Neural progenitor cell (in vitro differentiated cells): ENCODE measurements around the gene ZSWIM6. TPM values are rescaled to one million over a fixed set of nuclear protein-coding genes. Genes with fewer than 3 reads are reported as not detected.

Experiments used
- DNase-seq: peaks from one replicate; pipeline ENCODE4 v3.0.0-alpha.2; 2016; ENCODE audit warnings: low spot score
- H2AFZ ChIP-seq: fragments of 200-600 bp; sonication (generic); replicated peaks from 2 replicates; pipeline ENCODE4 v1.6.1; 2016; ENCODE audit warnings: antibody characterized with exemption
- H3F3A ChIP-seq: fragments of 200-600 bp; sonication (generic); 2 replicates; pipeline ENCODE4 v1.6.1; 2016; ENCODE audit warnings: antibody characterized with exemption, low read depth
- H3K27ac ChIP-seq: fragments of 200-600 bp; sonication (generic); 2 replicates; pipeline ENCODE4 v1.5.1; 2016; ENCODE audit warnings: mild to moderate bottlenecking
- H3K27me3 ChIP-seq: fragments of 200-600 bp; sonication (generic); 2 replicates; pipeline ENCODE4 v1.6.1; 2016; ENCODE audit warnings: mild to moderate bottlenecking, moderate library complexity
- H3K36me3 ChIP-seq: fragments of 200-600 bp; sonication (generic); 2 replicates; pipeline ENCODE4 v1.5.1; 2016
- H3K4me1 ChIP-seq: fragments of 200-600 bp; sonication (generic); 2 replicates; pipeline ENCODE4 v1.6.1; 2016; ENCODE audit warnings: mixed run types
- H3K4me2 ChIP-seq: fragments of 200-600 bp; sonication (generic); 2 replicates; pipeline ENCODE4 v1.6.1; 2016
- H3K4me3 ChIP-seq: fragments of 200-600 bp; sonication (generic); 2 replicates; pipeline ENCODE4 v1.5.1; 2016
- H3K79me2 ChIP-seq: fragments of 200-600 bp; sonication (generic); 2 replicates; pipeline ENCODE4 v1.6.1; 2016; ENCODE audit warnings: low read depth
- H3K9ac ChIP-seq: fragments of 200-600 bp; sonication (generic); 2 replicates; pipeline ENCODE4 v1.6.1; 2016
- H3K9me3 ChIP-seq: fragments of 200-600 bp; sonication (generic); 2 replicates; pipeline ENCODE4 v1.5.1; 2016; ENCODE audit warnings: low read depth
- H4K20me1 ChIP-seq: fragments of 200-600 bp; sonication (generic); 2 replicates; pipeline ENCODE4 v1.6.1; 2016; ENCODE audit warnings: low read depth
- H3K27ac Mint-ChIP-seq: 3 replicates; pipeline ENCODE4 v1.8.0; 2021; ENCODE audit warnings: mixed read lengths
- H3K27me3 Mint-ChIP-seq: 2 replicates; pipeline ENCODE4 v1.8.0; 2022; ENCODE audit warnings: low read depth, mild to moderate bottlenecking, inconsistent platforms, moderate library complexity, mixed read lengths; ENCODE audit not compliant: insufficient read depth
- H3K36me3 Mint-ChIP-seq: 3 replicates; pipeline ENCODE4 v1.8.0; 2021; ENCODE audit warnings: mixed read lengths
- H3K4me1 Mint-ChIP-seq: 3 replicates; pipeline ENCODE4 v1.8.0; 2021; ENCODE audit warnings: mixed read lengths
- H3K4me3 Mint-ChIP-seq: 3 replicates; pipeline ENCODE4 v1.8.0; 2021; ENCODE audit warnings: mild to moderate bottlenecking, moderate library complexity, mixed read lengths
- H3K9me3 Mint-ChIP-seq: 3 replicates; pipeline ENCODE4 v1.8.0; 2020; ENCODE audit warnings: mixed read lengths
- CTCF ChIP-seq: fragments of 200-600 bp; sonication (generic); IDR thresholded peaks from 2 replicates; pipeline ENCODE4 v1.5.1; 2017; ENCODE audit warnings: antibody characterized with exemption, mild to moderate bottlenecking
- EZH2 ChIP-seq: fragments of 200-600 bp; sonication (generic); IDR thresholded peaks from 2 replicates; pipeline ENCODE4 v1.6.1; 2017; ENCODE audit warnings: antibody characterized with exemption, mild to moderate bottlenecking, moderate library complexity
- EZH2phosphoT487 ChIP-seq: fragments of 200-600 bp; sonication (generic); IDR thresholded peaks from 2 replicates; pipeline ENCODE4 v1.6.1; 2017; ENCODE audit warnings: antibody characterized with exemption
- total RNA-seq: library from RNA; depleted of rRNA; stranded (reverse); fragments of >200 nt; gene quantifications from 2 replicates; pipeline ENCODE4 v1.2.3, GENCODE V29; 2015; ENCODE audit warnings: low replicate concordance

The ZSWIM6 gene
- total RNA-seq, 1 donor from 2014 or later = 32.2 TPM

- Histone ChIP-seq H3K27ac (peak overlapping the region; percentile 79), H3K36me3 (no peaks in the 10 kb centered on the region), H2AFZ (no peak overlapping the region), H3K4me2 (peak overlapping the region; percentile 59), H3K79me2 (peaks cover 97% of the 10 kb centered on the region), H4K20me1 (peaks cover 72% of the 10 kb centered on the region), H3K9ac (no peak overlapping the region), H3F3A (peaks cover 29% of the 10 kb centered on the region), H3K4me3 (peak overlapping the region; percentile 10), H3K27me3 (no peaks in the 10 kb centered on the region), H3K9me3 (no peaks in the 10 kb centered on the region), H3K4me1 (peaks cover 45% of the 10 kb centered on the region)
- peak; percentile 47 for DNase-seq
- TF ChIP-seq EZH2 (no peak), EZH2phosphoT487 (no peak), CTCF (no peak)
- Mint-ChIP-seq H3K27me3 (peaks cover 2% of the 10 kb centered on the region), H3K4me3 (no peak overlapping the region), H3K4me1 (peaks cover 37% of the 10 kb centered on the region), H3K27ac (peak overlapping the region; percentile 46), H3K36me3 (peaks cover 21% of the 10 kb centered on the region), H3K9me3 (peaks cover 29% of the 10 kb centered on the region)
Measured at GRCh38 chr5:61416420-61416819, 84.4 kb downstream of the ZSWIM6 start.

GRCh38 chr5:61417340-61417739, 85.3 kb downstream of the ZSWIM6 start:
- peak overlapping the region; percentile 59 for H3K4me2 ChIP-seq
- TF ChIP-seq EZH2 = no peak
- no peak for TF ChIP-seq EZH2phosphoT487
- no peak for TF ChIP-seq CTCF

GRCh38 chr5:61417851-61418250, 85.8 kb downstream of the ZSWIM6 start:
- Histone ChIP-seq H3K27me3 (no peaks in the 10 kb centered on the region), H3F3A (peaks cover 29% of the 10 kb centered on the region), H3K79me2 (peaks cover 97% of the 10 kb centered on the region), H3K36me3 (no peaks in the 10 kb centered on the region), H3K9me3 (no peaks in the 10 kb centered on the region), H3K4me1 (peaks cover 43% of the 10 kb centered on the region), H3K27ac (no peak overlapping the region), H3K4me2 (no peak overlapping the region), H2AFZ (no peak overlapping the region), H4K20me1 (peaks cover 62% of the 10 kb centered on the region), H3K4me3 (no peak overlapping the region), H3K9ac (no peak overlapping the region)
- peaks cover 35% of the 10 kb centered on the region for H3K9me3 Mint-ChIP-seq
- TF ChIP-seq CTCF (no peak), EZH2phosphoT487 (no peak), EZH2 (no peak)
- H3K4me3 Mint-ChIP-seq = no peak overlapping the region
- H3K27ac Mint-ChIP-seq = no peak overlapping the region
- DNase-seq = no peak
- peaks cover 30% of the 10 kb centered on the region for H3K4me1 Mint-ChIP-seq
- H3K27me3 Mint-ChIP-seq = peaks cover 2% of the 10 kb centered on the region
- H3K36me3 Mint-ChIP-seq = peaks cover 22% of the 10 kb centered on the region

More at GRCh38 chr5:61417340-61417739, 85.3 kb downstream of the ZSWIM6 start:
- Histone ChIP-seq H3K79me2 (peaks cover 97% of the 10 kb centered on the region), H3K4me3 (no peak overlapping the region), H3K27ac (no peak overlapping the region), H3F3A (peaks cover 29% of the 10 kb centered on the region), H4K20me1 (peaks cover 67% of the 10 kb centered on the region), H2AFZ (no peak overlapping the region), H3K4me1 (peaks cover 43% of the 10 kb centered on the region), H3K9me3 (no peaks in the 10 kb centered on the region), H3K36me3 (no peaks in the 10 kb centered on the region), H3K9ac (no peak overlapping the region), H3K27me3 (no peaks in the 10 kb centered on the region)
- no peak overlapping the region for H3K4me3 Mint-ChIP-seq
- no peak overlapping the region for H3K27ac Mint-ChIP-seq
- peaks cover 2% of the 10 kb centered on the region for H3K27me3 Mint-ChIP-seq
- peaks cover 21% of the 10 kb centered on the region for H3K36me3 Mint-ChIP-seq
- peaks cover 30% of the 10 kb centered on the region for H3K4me1 Mint-ChIP-seq
- no peak for DNase-seq
- peaks cover 34% of the 10 kb centered on the region for H3K9me3 Mint-ChIP-seq
